Measurements from ENCODE around the gene CDKN1A. TPM values are rescaled to one million over a fixed set of nuclear protein-coding genes. Genes with fewer than 3 reads are reported as not detected.

CDKN1A gene
- total RNA-seq, 6 experiments from 2014 or later = 496 to 872 (median 617) TPM

- DNase-seq = no peak
- peaks cover 5% of the 10 kb centered on the region for H3K27me3 Mint-ChIP-seq (ENCODE audit: insufficient read depth)
- no peaks in the 10 kb centered on the region for H3K36me3 Mint-ChIP-seq (ENCODE audit: low read depth)
- peaks cover 23% of the 10 kb centered on the region for H3K4me1 Mint-ChIP-seq (ENCODE audit: low read depth)
- H3K4me3 Mint-ChIP-seq = no peak within 1 kb of the TSS
- H3K9me3 Mint-ChIP-seq = no peaks in the 10 kb centered on the region
- H3K27ac Mint-ChIP-seq = no peak within 1 kb of the TSS
- TF ChIP-seq, protein P1, sequence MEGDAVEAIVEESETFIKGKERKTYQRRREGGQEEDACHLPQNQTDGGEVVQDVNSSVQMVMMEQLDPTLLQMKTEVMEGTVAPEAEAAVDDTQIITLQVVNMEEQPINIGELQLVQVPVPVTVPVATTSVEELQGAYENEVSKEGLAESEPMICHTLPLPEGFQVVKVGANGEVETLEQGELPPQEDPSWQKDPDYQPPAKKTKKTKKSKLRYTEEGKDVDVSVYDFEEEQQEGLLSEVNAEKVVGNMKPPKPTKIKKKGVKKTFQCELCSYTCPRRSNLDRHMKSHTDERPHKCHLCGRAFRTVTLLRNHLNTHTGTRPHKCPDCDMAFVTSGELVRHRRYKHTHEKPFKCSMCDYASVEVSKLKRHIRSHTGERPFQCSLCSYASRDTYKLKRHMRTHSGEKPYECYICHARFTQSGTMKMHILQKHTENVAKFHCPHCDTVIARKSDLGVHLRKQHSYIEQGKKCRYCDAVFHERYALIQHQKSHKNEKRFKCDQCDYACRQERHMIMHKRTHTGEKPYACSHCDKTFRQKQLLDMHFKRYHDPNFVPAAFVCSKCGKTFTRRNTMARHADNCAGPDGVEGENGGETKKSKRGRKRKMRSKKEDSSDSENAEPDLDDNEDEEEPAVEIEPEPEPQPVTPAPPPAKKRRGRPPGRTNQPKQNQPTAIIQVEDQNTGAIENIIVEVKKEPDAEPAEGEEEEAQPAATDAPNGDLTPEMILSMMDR (IDR thresholded peaks at IDR 0.05) = no peak
Measured at GRCh38 chr6:36697481-36697903, 19.0 kb downstream of the CDKN1A start, which contains the start of gene RAB44. RAB44 (plus strand) TSS chr6:36697826; CDS start chr6:36704236, 6,410 bp downstream.

DNA sequence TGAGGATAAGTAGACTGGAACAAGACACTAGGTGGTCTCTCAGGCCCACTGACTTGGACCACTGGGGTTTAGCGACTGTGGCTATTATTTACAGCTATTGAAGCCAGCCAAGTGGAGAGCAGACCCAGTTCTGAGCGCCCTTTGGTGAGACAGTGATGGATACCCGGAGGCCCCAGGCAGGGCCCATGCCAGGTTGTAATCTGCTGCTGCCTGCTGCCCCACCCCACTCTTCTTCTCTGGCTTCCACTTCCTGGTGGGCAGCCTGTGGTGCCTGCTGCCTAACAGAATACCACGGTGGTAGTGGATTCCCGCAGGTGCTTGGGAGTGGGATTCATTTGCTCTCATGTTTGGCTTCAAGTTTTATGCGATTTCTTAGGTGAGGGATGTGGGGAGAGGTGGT, 19.7 kb downstream of the CDKN1A start:
- peaks cover 10% of the 10 kb centered on the region for H3K27me3 Mint-ChIP-seq (ENCODE audit: insufficient read depth)
- TF ChIP-seq, protein P1 (IDR thresholded peaks at IDR 0.05) = no peak
- no peaks in the 10 kb centered on the region for H3K9me3 Mint-ChIP-seq
- no peaks in the 10 kb centered on the region for H3K36me3 Mint-ChIP-seq (ENCODE audit: low read depth)
- H3K4me1 Mint-ChIP-seq (ENCODE audit: low read depth) = peaks cover 23% of the 10 kb centered on the region
- no peak overlapping the region for H3K4me3 Mint-ChIP-seq
- H3K27ac Mint-ChIP-seq = no peak overlapping the region
- no peak for DNase-seq

GRCh38 chr6:36698871-36699271, 20.4 kb downstream of the CDKN1A start:
- Mint-ChIP-seq H3K4me3 (no peak overlapping the region), H3K4me1 (ENCODE audit: low read depth) (peaks cover 18% of the 10 kb centered on the region), H3K27ac (no peak overlapping the region), H3K36me3 (ENCODE audit: low read depth) (no peaks in the 10 kb centered on the region), H3K27me3 (ENCODE audit: insufficient read depth) (peaks cover 11% of the 10 kb centered on the region), H3K9me3 (no peaks in the 10 kb centered on the region)
- TF ChIP-seq, protein P1 (IDR thresholded peaks at IDR 0.05) = no peak
- DNase-seq = no peak

GRCh38 chr6:36699348-36699747, 20.8 kb downstream of the CDKN1A start:
- Mint-ChIP-seq H3K36me3 (ENCODE audit: low read depth) (no peaks in the 10 kb centered on the region), H3K4me3 (no peak overlapping the region), H3K27ac (no peak overlapping the region), H3K9me3 (no peaks in the 10 kb centered on the region), H3K27me3 (ENCODE audit: insufficient read depth) (peaks cover 11% of the 10 kb centered on the region), H3K4me1 (ENCODE audit: low read depth) (peaks cover 18% of the 10 kb centered on the region)
- no peak for DNase-seq
- TF ChIP-seq, protein P1 (IDR thresholded peaks at IDR 0.05) = no peak

GRCh38 chr6:36700071-36700812, 21.7 kb downstream of the CDKN1A start:
- H3K27ac Mint-ChIP-seq = no peak overlapping the region
- H3K27me3 Mint-ChIP-seq (ENCODE audit: insufficient read depth) = peaks cover 11% of the 10 kb centered on the region
- DNase-seq = no peak
- H3K4me3 Mint-ChIP-seq = no peak overlapping the region
- TF ChIP-seq, protein P1 (IDR thresholded peaks at IDR 0.05) = no peak
- H3K36me3 Mint-ChIP-seq (ENCODE audit: low read depth) = no peaks in the 10 kb centered on the region
- H3K9me3 Mint-ChIP-seq = no peaks in the 10 kb centered on the region
- peaks cover 18% of the 10 kb centered on the region for H3K4me1 Mint-ChIP-seq (ENCODE audit: low read depth)

All from HFFc6 (cell line).